HG03280 (cell line): ENCODE measurements around the gene UCN3.
"Not testable (repeated sequence)": the region's sequence is repeated elsewhere in the genome, so short reads cannot be mapped to it uniquely, and the experiment has no call there.

Source experiments
- ATAC-seq: cut with Tn5 transposase; IDR thresholded peaks from one replicate; pipeline ENCODE4 v1.9.1; 2021; ENCODE audit warnings: mild to moderate bottlenecking, moderate library complexity; ENCODE audit not compliant: unreplicated experiment

The UCN3 gene

GRCh38 chr10:5364374-5364773 is 392 bp upstream of the UCN3 start:
- ATAC-seq = no peak

- ATAC-seq = no peak
Observed at GRCh38 chr10:5365928-5366327, 1.2 kb downstream of the UCN3 start.

- ATAC-seq = no peak
Observed at GRCh38 chr10:5369362-5370158, 4.8 kb downstream of the UCN3 start.

GRCh38 chr10:5370493-5371352 is 6.0 kb downstream of the UCN3 start:
- ATAC-seq = no peak

- no peak for ATAC-seq
Observed at GRCh38 chr10:5373307-5373706, 8.5 kb downstream of the UCN3 start.

GRCh38 chr10:5373891-5374611 is 9.3 kb downstream of the UCN3 start:
- no peak for ATAC-seq

- ATAC-seq = no peak
Observed at GRCh38 chr10:5376450-5376849, 11.7 kb downstream of the UCN3 start.

GRCh38 chr10:5379202-5379601 is 14.4 kb downstream of the UCN3 start:
- not testable (repeated sequence) for ATAC-seq

GRCh38 chr10:5380395-5380794 is 15.6 kb downstream of the UCN3 start:
- ATAC-seq = not testable (repeated sequence)

GRCh38 chr10:5381187-5381586 is 16.4 kb downstream of the UCN3 start:
- no peak for ATAC-seq

GRCh38 chr10:5385224-5385623 is 20.5 kb downstream of the UCN3 start:
- ATAC-seq = no peak

- ATAC-seq = no peak
Observed at GRCh38 chr10:5387169-5387568, 22.4 kb downstream of the UCN3 start.

- ATAC-seq = no peak
Observed at GRCh38 chr10:5390607-5391205, 25.9 kb downstream of the UCN3 start.

- no peak for ATAC-seq
Observed at GRCh38 chr10:5391790-5392189, 27.0 kb downstream of the UCN3 start.

- ATAC-seq = no peak
Observed at GRCh38 chr10:5393529-5393928, 28.8 kb downstream of the UCN3 start.

GRCh38 chr10:5395168-5395567 is 30.4 kb downstream of the UCN3 start:
- ATAC-seq = no peak

- no peak for ATAC-seq
Observed at GRCh38 chr10:5396556-5397300, 32.0 kb downstream of the UCN3 start.

GRCh38 chr10:5399332-5399731 is 34.6 kb downstream of the UCN3 start:
- no peak for ATAC-seq

- ATAC-seq = no peak
Observed at GRCh38 chr10:5400468-5401240, 35.9 kb downstream of the UCN3 start.

- ATAC-seq = no peak
Observed at GRCh38 chr10:5402798-5403197, 38.0 kb downstream of the UCN3 start.
